Chondrocyte (in vitro differentiated cells): ENCODE results near the gene ZNF576. TPM values are rescaled to one million over a fixed set of nuclear protein-coding genes. Genes with fewer than 3 reads are reported as not detected.
"Not testable (repeated sequence)": the region's sequence is repeated elsewhere in the genome, so short reads cannot be mapped to it uniquely, and the experiment has no call there.

Source experiments
- DNase-seq: peaks from one replicate; pipeline ENCODE4 v3.0.0; 2021; ENCODE audit warnings: mixed read lengths, low spot score
- H3K27ac Mint-ChIP-seq: one replicate; pipeline ENCODE4 v1.8.0; 2021; ENCODE audit warnings: mild to moderate bottlenecking, moderate library complexity, mixed read lengths; ENCODE audit not compliant: unreplicated experiment
- H3K27me3 Mint-ChIP-seq: 2 replicates; pipeline ENCODE4 v1.8.0; 2021; ENCODE audit warnings: low read depth, mixed read lengths
- H3K36me3 Mint-ChIP-seq: 2 replicates; pipeline ENCODE4 v1.8.0; 2021; ENCODE audit warnings: low read depth, mixed read lengths
- H3K4me1 Mint-ChIP-seq: 2 replicates; pipeline ENCODE4 v1.8.0; 2021; ENCODE audit warnings: low read depth, mild to moderate bottlenecking, mixed read lengths
- H3K4me3 Mint-ChIP-seq: one replicate; pipeline ENCODE4 v1.8.0; 2021; ENCODE audit warnings: mild to moderate bottlenecking, moderate library complexity, mixed read lengths; ENCODE audit not compliant: unreplicated experiment
- H3K9me3 Mint-ChIP-seq: 2 replicates; pipeline ENCODE4 v1.8.0; 2021; ENCODE audit warnings: low read depth, mixed read lengths
- CTCF ChIP-seq: fragments of 200-600 bp; sonication (generic); IDR thresholded peaks from 2 replicates; pipeline ENCODE4 v1.5.0; 2021; ENCODE audit warnings: antibody characterized with exemption, mild to moderate bottlenecking, moderate library complexity
- total RNA-seq: library from RNA; stranded (reverse); gene quantifications from 3 replicates; pipeline ENCODE4 v1.2.1, GENCODE V29; 2021

ZNF576 gene
- total RNA-seq, 1 donor from 2014 or later = 11.9 TPM

- Mint-ChIP-seq H3K4me3 (no peak overlapping the region), H3K9me3 (no peaks in the 10 kb centered on the region), H3K4me1 (peaks cover 10% of the 10 kb centered on the region), H3K27me3 (peaks cover 8% of the 10 kb centered on the region), H3K36me3 (no peaks in the 10 kb centered on the region), H3K27ac (no peak overlapping the region)
- TF ChIP-seq CTCF = no peak
- no peak for DNase-seq
Measured at GRCh38 chr19:43634068-43634467, 37.7 kb downstream of the ZNF576 start.

- no peaks in the 10 kb centered on the region for H3K36me3 Mint-ChIP-seq
- H3K4me3 Mint-ChIP-seq = no peak overlapping the region
- H3K27me3 Mint-ChIP-seq = peaks cover 9% of the 10 kb centered on the region
Measured at GRCh38 chr19:43634506-43634871, 38.1 kb downstream of the ZNF576 start.

GRCh38 chr19:43634872-43635560, 38.6 kb downstream of the ZNF576 start:
- no peaks in the 10 kb centered on the region for H3K36me3 Mint-ChIP-seq
- peak overlapping the region; percentile 42 for H3K4me3 Mint-ChIP-seq
- DNase-seq = no peak
- peaks cover 9% of the 10 kb centered on the region for H3K27me3 Mint-ChIP-seq
- peaks cover 13% of the 10 kb centered on the region for H3K4me1 Mint-ChIP-seq
- no peak for TF ChIP-seq CTCF
- H3K9me3 Mint-ChIP-seq = no peaks in the 10 kb centered on the region
- H3K27ac Mint-ChIP-seq = no peak overlapping the region

More at GRCh38 chr19:43634506-43634871, 38.1 kb downstream of the ZNF576 start:
- TF ChIP-seq CTCF = no peak
- no peak overlapping the region for H3K27ac Mint-ChIP-seq
- H3K9me3 Mint-ChIP-seq = no peaks in the 10 kb centered on the region
- peaks cover 12% of the 10 kb centered on the region for H3K4me1 Mint-ChIP-seq
- DNase-seq = no peak

- H3K36me3 Mint-ChIP-seq, H3K9me3 Mint-ChIP-seq, H3K27ac Mint-ChIP-seq, H3K27me3 Mint-ChIP-seq, DNase-seq: not testable (repeated sequence)
- peaks cover 17% of the 10 kb centered on the region for H3K4me1 Mint-ChIP-seq
- H3K4me3 Mint-ChIP-seq = peak overlapping the region; percentile 42
Measured at GRCh38 chr19:43635561-43635940, 39.2 kb downstream of the ZNF576 start.

GRCh38 chr19:43636121-43636683, 39.8 kb downstream of the ZNF576 start:
- H3K4me1 Mint-ChIP-seq = peaks cover 19% of the 10 kb centered on the region
- TF ChIP-seq CTCF = no peak
- no peak overlapping the region for H3K27ac Mint-ChIP-seq
- no peak overlapping the region for H3K4me3 Mint-ChIP-seq
- no peaks in the 10 kb centered on the region for H3K9me3 Mint-ChIP-seq
- H3K36me3 Mint-ChIP-seq = no peaks in the 10 kb centered on the region
- peaks cover 12% of the 10 kb centered on the region for H3K27me3 Mint-ChIP-seq
- no peak for DNase-seq
